Measurements from ENCODE around the gene SPATA9. TPM values are rescaled to one million over a fixed set of nuclear protein-coding genes. Genes with fewer than 3 reads are reported as not detected.

SPATA9 gene
- total and polyA plus RNA-seq, 9 of the 15 experiments (the other 6 are each of a cell fraction or from before 2014, with no cell fraction given): 0.16 to 5.5 (median 0.39) TPM; not detected in 3

GRCh38 chr5:95709967-95710650, 27.3 kb upstream of the SPATA9 start (continued):
- TF ChIP-seq, protein P1, sequence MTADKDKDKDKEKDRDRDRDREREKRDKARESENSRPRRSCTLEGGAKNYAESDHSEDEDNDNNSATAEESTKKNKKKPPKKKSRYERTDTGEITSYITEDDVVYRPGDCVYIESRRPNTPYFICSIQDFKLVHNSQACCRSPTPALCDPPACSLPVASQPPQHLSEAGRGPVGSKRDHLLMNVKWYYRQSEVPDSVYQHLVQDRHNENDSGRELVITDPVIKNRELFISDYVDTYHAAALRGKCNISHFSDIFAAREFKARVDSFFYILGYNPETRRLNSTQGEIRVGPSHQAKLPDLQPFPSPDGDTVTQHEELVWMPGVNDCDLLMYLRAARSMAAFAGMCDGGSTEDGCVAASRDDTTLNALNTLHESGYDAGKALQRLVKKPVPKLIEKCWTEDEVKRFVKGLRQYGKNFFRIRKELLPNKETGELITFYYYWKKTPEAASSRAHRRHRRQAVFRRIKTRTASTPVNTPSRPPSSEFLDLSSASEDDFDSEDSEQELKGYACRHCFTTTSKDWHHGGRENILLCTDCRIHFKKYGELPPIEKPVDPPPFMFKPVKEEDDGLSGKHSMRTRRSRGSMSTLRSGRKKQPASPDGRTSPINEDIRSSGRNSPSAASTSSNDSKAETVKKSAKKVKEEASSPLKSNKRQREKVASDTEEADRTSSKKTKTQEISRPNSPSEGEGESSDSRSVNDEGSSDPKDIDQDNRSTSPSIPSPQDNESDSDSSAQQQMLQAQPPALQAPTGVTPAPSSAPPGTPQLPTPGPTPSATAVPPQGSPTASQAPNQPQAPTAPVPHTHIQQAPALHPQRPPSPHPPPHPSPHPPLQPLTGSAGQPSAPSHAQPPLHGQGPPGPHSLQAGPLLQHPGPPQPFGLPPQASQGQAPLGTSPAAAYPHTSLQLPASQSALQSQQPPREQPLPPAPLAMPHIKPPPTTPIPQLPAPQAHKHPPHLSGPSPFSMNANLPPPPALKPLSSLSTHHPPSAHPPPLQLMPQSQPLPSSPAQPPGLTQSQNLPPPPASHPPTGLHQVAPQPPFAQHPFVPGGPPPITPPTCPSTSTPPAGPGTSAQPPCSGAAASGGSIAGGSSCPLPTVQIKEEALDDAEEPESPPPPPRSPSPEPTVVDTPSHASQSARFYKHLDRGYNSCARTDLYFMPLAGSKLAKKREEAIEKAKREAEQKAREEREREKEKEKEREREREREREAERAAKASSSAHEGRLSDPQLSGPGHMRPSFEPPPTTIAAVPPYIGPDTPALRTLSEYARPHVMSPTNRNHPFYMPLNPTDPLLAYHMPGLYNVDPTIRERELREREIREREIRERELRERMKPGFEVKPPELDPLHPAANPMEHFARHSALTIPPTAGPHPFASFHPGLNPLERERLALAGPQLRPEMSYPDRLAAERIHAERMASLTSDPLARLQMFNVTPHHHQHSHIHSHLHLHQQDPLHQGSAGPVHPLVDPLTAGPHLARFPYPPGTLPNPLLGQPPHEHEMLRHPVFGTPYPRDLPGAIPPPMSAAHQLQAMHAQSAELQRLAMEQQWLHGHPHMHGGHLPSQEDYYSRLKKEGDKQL (CRISPR knock-in tag; IDR thresholded peaks at IDR 0.05; ENCODE audit: borderline replicate concordance): no peak
- TF ChIP-seq ARID1B (IDR thresholded peaks at IDR 0.05): no peak
- peak; percentile 82 for TF ChIP-seq NEUROD1 (IDR thresholded peaks at IDR 0.05; ENCODE audit: borderline replicate concordance, low read depth, low read length, partially characterized antibody)
- TF ChIP-seq ZNF696 (CRISPR knock-in tag; conservative IDR thresholded peaks at IDR 0.05): no peak
- TF ChIP-seq CCNT2 (IDR thresholded peaks at IDR 0.05; ENCODE audit: borderline replicate concordance, extremely low read depth, insufficient read length, low read depth, low read length): no peak
- TF ChIP-seq ZNF609 (CRISPR knock-in tag; IDR thresholded peaks at IDR 0.05; ENCODE audit: borderline replicate concordance): no peak
- no peak for TF ChIP-seq ZC3H11A (IDR thresholded peaks at IDR 0.05; ENCODE audit: low read depth, low read length)
- TF ChIP-seq POU5F1 (IDR thresholded peaks at IDR 0.05; ENCODE audit: borderline replicate concordance, low read depth, low read length, partially characterized antibody): no peak
- TF ChIP-seq, protein P2, sequence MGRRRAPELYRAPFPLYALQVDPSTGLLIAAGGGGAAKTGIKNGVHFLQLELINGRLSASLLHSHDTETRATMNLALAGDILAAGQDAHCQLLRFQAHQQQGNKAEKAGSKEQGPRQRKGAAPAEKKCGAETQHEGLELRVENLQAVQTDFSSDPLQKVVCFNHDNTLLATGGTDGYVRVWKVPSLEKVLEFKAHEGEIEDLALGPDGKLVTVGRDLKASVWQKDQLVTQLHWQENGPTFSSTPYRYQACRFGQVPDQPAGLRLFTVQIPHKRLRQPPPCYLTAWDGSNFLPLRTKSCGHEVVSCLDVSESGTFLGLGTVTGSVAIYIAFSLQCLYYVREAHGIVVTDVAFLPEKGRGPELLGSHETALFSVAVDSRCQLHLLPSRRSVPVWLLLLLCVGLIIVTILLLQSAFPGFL (CRISPR knock-in tag; IDR thresholded peaks at IDR 0.05): no peak
- no peak for TF ChIP-seq SMARCE1 (IDR thresholded peaks at IDR 0.05)
- no peak for TF ChIP-seq FOXP1 (CRISPR knock-in tag; IDR thresholded peaks at IDR 0.05)
- TF ChIP-seq ZC3H4 (CRISPR knock-in tag; IDR thresholded peaks at IDR 0.05; ENCODE audit: borderline replicate concordance): peak; percentile 49; the same call in 1 of the 2 replicates
